ENCODE results near the gene NME4.
A peak's percentile ranks its signal among the peaks of the same experiment; 100 is the strongest.
"Not testable (repeated sequence)": the region's sequence is repeated elsewhere in the genome, so short reads cannot be mapped to it uniquely, and the experiment has no call there.

NME4 gene

GRCh38 chr16:398561-399339 is 1.8 kb downstream of the NME4 start:
- no peak for DNase-seq (ENCODE audit: low read depth)

GRCh38 chr16:399340-400019 is 2.5 kb downstream of the NME4 start:
- no peak for DNase-seq (ENCODE audit: low read depth)

- DNase-seq (ENCODE audit: low read depth) = no peak
These were observed 3.1 kb downstream of the NME4 start for GRCh38 chr16:400061-400591.

- peak; percentile 77 for DNase-seq (ENCODE audit: low read depth)
These were observed 4.7 kb downstream of the NME4 start, which contains the start of gene DECR2 for GRCh38 chr16:401468-402348. TSS of gene DECR2 (plus strand) at chr16:401885. CDS start at chr16:401964, 79 bp downstream.

- no peak for DNase-seq (ENCODE audit: low read depth)
These were observed 8.0 kb downstream of the NME4 start for GRCh38 chr16:404971-405486.

- no peak for DNase-seq (ENCODE audit: low read depth)
These were observed 8.8 kb downstream of the NME4 start for GRCh38 chr16:405548-406506.

- DNase-seq (ENCODE audit: low read depth) = no peak
These were observed 10.3 kb downstream of the NME4 start for GRCh38 chr16:407253-407652.

- no peak for DNase-seq (ENCODE audit: low read depth)
These were observed 13.6 kb downstream of the NME4 start for GRCh38 chr16:410516-411178.

- DNase-seq (ENCODE audit: low read depth) = no peak
These were observed 14.7 kb downstream of the NME4 start for GRCh38 chr16:411576-412265.

- no peak for DNase-seq (ENCODE audit: low read depth)
These were observed 17.6 kb downstream of the NME4 start for GRCh38 chr16:414395-415169.

GRCh38 chr16:415170-415498 is 18.1 kb downstream of the NME4 start:
- not testable (repeated sequence) for DNase-seq (ENCODE audit: low read depth)

GRCh38 chr16:422179-422578 is 25.2 kb downstream of the NME4 start:
- not testable (repeated sequence) for DNase-seq (ENCODE audit: low read depth)

- peak; percentile 97 for DNase-seq (ENCODE audit: low read depth)
These were observed 27.1 kb downstream of the NME4 start for GRCh38 chr16:424033-424622.

GRCh38 chr16:424623-425081 is 27.7 kb downstream of the NME4 start:
- peak; percentile 16 for DNase-seq (ENCODE audit: low read depth)

GRCh38 chr16:425082-425718 is 28.2 kb downstream of the NME4 start, which contains the start of gene RAB11FIP3:
TSS of gene RAB11FIP3 (plus strand) at chr16:425649. CDS start at chr16:426007, 358 bp downstream.
- DNase-seq (ENCODE audit: low read depth) = peak; percentile 46

GRCh38 chr16:425740-426114 is 28.7 kb downstream of the NME4 start:
- no peak for DNase-seq (ENCODE audit: low read depth)

- DNase-seq (ENCODE audit: low read depth) = no peak
These were observed 29.3 kb downstream of the NME4 start for GRCh38 chr16:426115-426905.
